ENCODE results near the gene SERP2. TPM values are rescaled to one million over a fixed set of nuclear protein-coding genes. Genes with fewer than 3 reads are reported as not detected.
"Not testable (repeated sequence)": the region's sequence is repeated elsewhere in the genome, so short reads cannot be mapped to it uniquely, and the experiment has no call there.

The SERP2 gene
- total RNA-seq, result 3.0 TPM
- long read RNA-seq, partial matches to known transcripts, result 1 of 3 reads
- long read RNA-seq, other reads (novel, unspliced or antisense), result 1 of 3 reads

DNA sequence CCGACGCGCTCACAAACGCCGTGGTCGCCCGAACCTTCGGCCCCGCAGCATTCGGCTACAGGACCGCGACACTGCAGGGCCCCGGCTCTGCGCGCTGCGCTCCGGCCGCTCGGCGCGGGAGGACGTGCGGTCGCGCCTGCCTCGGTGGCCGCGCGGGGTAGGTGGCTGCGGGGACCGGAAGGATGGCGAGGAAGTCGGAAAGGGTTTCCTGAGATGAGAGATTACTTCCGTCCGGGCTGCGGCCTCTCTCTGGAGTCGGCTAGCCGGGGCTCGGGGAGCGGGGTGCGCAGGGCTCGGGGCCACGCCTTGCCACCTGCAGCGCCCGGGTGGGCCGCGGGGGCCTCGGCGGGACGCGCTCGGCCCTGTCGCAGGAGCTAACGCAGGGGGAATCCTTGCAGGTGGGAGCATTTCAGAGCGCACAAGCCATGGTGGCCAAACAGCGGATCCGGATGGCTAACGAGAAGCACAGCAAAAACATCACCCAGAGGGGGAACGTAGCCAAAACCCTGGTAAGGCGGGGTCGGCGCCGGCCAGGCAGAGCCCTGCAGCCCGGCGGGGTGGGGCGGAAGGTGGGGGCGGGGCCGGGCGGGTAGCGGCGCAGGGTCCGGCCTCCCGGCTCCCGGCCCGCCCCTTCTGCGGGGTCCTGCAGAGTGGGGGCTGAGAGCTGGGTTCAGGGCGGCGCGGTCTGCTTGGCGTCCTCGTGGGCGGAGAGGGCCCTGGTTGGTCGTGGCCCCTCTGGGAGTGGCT, at the start of gene SERP2:
Gene SERP2, plus strand, starts transcription at position 224 of the 747 bp plus-strand sequence. Its CDS starts 202 bp downstream, at position 426.
- DNase-seq (ENCODE audit: low spot score), result no peak

- no peak for DNase-seq (ENCODE audit: low spot score)
Measured at GRCh38 chr13:44326961-44327360, 46.7 kb upstream of the SERP2 start.

- DNase-seq (ENCODE audit: low spot score), result not testable (repeated sequence)
Measured at GRCh38 chr13:44329041-44329440, 44.6 kb upstream of the SERP2 start.

- DNase-seq (ENCODE audit: low spot score), result no peak
Measured at GRCh38 chr13:44329909-44330545, 43.6 kb upstream of the SERP2 start.

GRCh38 chr13:44331446-44331845, 42.2 kb upstream of the SERP2 start:
- no peak for DNase-seq (ENCODE audit: low spot score)

GRCh38 chr13:44331912-44332851, 41.4 kb upstream of the SERP2 start:
- DNase-seq (ENCODE audit: low spot score), result no peak

- no peak for DNase-seq (ENCODE audit: low spot score)
Measured at GRCh38 chr13:44333950-44334655, 39.5 kb upstream of the SERP2 start.

- DNase-seq (ENCODE audit: low spot score), result no peak
Measured at GRCh38 chr13:44334751-44335150, 38.9 kb upstream of the SERP2 start.

GRCh38 chr13:44336934-44337333, 36.7 kb upstream of the SERP2 start:
- DNase-seq (ENCODE audit: low spot score), result no peak

- no peak for DNase-seq (ENCODE audit: low spot score)
Measured at GRCh38 chr13:44337581-44337980, 36.0 kb upstream of the SERP2 start.

- no peak for DNase-seq (ENCODE audit: low spot score)
Measured at GRCh38 chr13:44340508-44340907, 33.1 kb upstream of the SERP2 start.

DNA sequence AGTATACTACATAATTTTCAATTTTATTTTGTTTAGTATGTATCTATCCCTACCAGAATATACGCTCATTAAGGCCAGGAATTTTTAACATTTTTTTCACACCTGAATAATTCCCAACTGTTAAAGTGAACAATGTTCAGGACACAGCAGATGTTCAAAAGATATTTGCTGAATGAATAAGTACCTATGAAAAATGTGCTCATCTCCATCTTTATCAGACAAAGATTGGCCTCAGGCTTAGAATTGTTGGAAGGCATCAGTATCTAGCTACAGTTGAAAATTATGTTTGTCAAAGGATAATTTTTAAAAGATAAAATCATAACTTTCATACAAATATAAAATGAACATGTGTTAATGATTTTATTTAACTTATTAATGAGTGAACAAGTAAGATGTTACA, 30.9 kb upstream of the SERP2 start:
- DNase-seq (ENCODE audit: low spot score), result no peak

DNA sequence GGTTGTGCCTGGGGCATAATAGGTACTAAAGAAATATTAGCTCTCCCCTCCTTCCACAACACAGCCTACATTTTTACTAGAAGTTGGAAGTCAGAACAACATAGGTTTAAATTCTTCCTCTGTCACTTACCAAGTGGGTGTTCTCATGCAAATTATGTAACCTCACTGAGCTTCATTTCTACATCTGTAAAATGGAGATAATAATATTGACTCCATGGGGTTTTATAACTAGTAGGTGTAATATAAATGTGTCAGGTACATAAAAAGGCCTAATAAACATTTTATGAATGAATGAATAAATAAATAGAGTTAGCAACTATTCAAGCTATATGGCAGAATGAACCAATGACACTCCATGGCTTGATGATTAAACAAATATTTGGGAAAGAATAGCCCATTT, 27.1 kb upstream of the SERP2 start:
- no peak for DNase-seq (ENCODE audit: low spot score)

- no peak for DNase-seq (ENCODE audit: low spot score)
Measured at GRCh38 chr13:44347301-44347700, 26.3 kb upstream of the SERP2 start.

- DNase-seq (ENCODE audit: low spot score), result no peak
Measured at GRCh38 chr13:44347949-44348348, 25.7 kb upstream of the SERP2 start.

GRCh38 chr13:44350775-44351504, 22.7 kb upstream of the SERP2 start:
- DNase-seq (ENCODE audit: low spot score), result no peak

GRCh38 chr13:44351505-44351854, 22.1 kb upstream of the SERP2 start:
- no peak for DNase-seq (ENCODE audit: low spot score)

- DNase-seq (ENCODE audit: low spot score), result no peak
Measured at GRCh38 chr13:44352202-44352601, 21.4 kb upstream of the SERP2 start.

DNA sequence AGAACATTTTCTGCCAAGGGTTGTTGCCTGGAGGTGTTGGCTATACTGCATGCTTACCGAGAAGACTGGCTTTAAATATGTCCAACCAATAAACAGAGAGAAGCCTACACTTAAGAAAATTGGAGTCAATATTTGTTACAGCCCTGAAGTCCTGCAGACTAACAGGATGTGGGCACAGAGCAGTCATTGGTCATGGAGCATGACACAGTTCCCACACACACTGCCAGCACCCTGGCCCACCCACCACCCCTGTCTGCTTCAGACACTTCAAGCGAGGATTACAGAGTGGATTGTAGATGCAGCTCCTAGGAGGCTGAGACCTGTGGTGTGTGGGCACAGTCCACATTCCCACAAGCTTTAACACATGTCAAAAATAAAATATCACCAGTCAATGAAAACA, 21.0 kb upstream of the SERP2 start:
- no peak for DNase-seq (ENCODE audit: low spot score)

GRCh38 chr13:44354331-44354730, 19.3 kb upstream of the SERP2 start:
- no peak for DNase-seq (ENCODE audit: low spot score)

Data from mesenteric fat pad (tissue), 1 donor.